Activated CD4-positive, alpha-beta T cell treated with anti-CD3 and anti-CD28 coated beads, Interleukin-2, amount 50 U/mL, for 24 hours (primary cell): Measurements from ENCODE around the gene ACBD6.

ENCODE experiments used
- DNase-seq, 2 donors: peaks; one replicate each; pipeline ENCODE4 v3.0.0-alpha.2; 2020; ENCODE audit warnings: low read depth in 1 of 2, low spot score in 1 of 2

Gene ACBD6

DNA sequence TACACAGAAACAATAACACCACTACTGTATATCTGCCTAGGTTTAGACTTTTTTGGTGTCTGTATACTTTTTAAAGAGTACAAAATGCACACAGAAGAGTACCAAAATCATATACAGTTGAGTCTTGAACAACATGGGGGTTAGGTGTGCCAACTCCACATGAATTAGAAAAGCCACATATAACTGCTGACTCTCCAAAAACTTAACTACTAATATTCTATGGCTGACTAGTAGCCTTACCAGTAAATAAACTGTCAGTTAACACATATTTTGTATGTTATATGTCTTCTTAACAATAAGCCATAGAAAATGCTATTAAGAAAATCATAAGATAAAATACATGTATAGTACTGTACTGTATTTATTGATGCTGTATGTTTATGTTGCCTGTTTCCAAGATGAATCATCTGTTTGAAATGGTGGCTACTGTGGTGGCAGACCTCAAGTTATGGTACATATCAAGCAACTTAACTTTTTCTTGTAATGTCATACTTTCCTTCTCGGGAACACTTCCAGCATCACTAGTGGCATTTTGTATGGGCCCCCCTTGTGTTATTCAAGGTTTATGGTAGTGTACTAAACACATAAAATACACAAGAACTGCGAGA, 201.1 kb downstream of the ACBD6 start:
- DNase-seq = no peak

DNA sequence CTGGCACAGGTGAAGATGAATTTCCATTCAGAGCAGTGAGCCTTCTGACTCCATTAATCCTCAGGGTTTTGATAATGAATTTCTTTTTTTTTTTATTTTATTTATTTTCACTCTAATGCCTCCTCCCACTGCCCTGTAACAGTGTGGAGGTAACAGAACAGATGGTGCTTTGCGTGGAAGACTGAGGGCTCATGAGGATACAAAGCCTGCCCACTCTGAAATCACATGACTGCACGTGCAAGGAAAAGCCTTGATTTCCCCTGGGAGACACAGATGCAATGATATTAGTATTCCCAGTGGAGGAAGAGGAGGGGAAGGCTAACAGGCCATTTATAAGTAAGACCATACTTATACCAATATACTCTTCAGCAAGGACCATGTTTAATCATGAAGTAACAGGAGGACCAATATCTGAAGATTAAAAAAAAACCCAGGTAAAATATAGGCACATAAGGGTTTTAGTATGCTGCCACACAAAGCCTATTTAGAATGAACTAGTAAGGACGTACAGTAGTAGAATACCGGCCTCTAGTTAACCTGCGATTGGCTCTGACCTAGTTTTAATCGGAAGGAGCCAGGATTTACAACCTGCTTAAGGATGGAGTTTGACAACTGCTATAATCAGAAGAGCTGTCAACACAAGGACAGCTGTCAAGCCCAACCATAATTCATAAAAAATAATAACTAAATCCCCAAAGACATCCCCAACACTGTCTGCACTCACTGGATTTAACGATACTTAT, 202.7 kb downstream of the ACBD6 start:
- DNase-seq = no peak

GRCh38 chr1:180295999-180296398, 206.4 kb downstream of the ACBD6 start:
- no peak for DNase-seq

DNA sequence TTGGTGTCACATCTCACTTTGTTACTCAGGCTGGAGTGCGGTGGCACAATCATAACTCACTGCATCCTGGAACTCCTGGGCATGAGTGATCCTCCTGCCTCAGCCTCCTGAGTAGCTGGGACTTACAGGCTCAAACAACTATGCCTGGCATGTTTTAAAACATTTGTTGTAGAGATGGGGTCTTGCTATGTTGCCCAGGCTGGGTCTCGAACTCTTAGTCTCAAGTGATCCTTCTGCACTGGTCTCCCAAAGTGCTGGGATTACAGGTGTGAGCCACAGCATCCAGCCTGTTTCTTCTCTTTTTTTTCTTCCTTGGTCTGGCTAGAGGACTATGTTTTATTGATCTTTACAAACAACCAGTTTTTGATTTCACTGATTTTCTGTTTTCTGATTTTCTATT, 207.7 kb downstream of the ACBD6 start:
- no peak for DNase-seq

DNA sequence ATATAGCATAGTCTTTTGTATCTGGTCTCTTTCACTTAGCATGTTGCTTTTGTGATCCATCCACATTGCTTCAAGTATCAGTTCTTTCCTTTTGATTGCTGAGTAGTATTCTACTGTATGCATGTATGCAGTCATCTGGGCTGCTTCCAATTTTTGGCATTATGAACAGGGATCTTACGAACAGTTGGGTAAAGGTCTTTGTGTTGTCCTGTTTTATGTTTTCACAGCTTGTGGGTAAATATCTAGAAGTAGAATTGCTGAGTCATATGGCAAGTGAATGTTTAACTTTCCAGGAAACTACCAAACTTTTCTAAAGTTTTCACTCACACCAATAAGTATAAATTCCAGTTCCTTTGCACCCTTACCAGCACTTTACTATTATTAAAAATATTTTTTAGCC, 211.4 kb downstream of the ACBD6 start:
- no peak for DNase-seq

DNA sequence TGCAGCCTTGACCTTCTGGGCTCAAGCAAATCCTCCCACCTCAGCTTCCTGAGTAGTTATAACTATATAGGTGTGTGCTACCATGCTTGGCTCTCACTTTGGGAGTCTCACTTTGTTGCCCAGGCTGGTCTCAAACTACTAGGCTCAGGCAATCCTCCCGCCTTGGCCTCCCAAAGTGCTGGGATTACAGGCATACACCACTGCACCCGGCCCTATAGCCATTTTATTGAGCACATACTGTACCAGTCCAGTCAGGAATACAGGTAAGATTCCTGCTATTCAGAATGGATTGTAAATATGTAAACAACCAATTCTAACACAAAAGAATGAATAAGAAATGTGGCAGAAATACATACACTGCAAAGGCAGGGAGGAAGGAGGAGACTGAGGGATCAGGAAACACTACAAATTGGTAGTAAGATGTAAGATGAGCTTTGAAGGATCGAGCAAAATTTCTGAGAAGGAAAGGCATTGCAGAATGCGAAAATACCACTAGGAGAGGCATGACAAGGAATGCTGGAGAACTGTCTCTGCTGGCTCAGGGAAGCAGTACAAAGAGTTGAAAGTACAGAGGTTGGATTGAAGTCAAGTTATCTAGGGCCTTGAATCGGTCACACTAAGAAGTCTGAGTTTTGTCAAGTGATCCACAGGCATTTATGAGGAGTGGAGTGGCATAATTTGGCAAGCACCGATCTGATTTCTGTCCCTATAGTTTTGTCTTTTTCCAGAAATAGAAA, 211.9 kb downstream of the ACBD6 start:
- DNase-seq = no peak

GRCh38 chr1:180288940-180289339, 213.4 kb downstream of the ACBD6 start:
- DNase-seq = no peak

- no peak for DNase-seq
These were observed 214.2 kb downstream of the ACBD6 start for GRCh38 chr1:180287988-180288705.

DNA sequence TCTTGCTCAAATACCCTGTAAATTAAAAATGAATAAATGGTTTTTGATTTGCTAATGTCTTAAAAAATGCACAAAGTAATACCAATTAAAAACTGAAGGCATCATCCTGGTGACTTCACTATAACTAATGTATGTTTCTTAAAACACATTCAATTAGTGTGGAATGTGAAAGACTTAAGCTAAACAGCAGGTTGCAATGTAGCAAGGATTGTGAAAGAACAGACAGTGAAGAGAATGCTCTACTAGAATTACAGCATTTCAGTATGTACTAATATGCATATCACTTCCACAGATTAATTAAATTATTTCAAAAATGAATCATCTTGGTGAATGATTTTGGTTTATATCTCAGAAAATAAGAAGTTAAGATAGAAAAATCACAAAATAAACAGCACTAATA, 216.0 kb downstream of the ACBD6 start:
- no peak for DNase-seq

GRCh38 chr1:180283098-180283497, 219.3 kb downstream of the ACBD6 start:
- no peak for DNase-seq

DNA sequence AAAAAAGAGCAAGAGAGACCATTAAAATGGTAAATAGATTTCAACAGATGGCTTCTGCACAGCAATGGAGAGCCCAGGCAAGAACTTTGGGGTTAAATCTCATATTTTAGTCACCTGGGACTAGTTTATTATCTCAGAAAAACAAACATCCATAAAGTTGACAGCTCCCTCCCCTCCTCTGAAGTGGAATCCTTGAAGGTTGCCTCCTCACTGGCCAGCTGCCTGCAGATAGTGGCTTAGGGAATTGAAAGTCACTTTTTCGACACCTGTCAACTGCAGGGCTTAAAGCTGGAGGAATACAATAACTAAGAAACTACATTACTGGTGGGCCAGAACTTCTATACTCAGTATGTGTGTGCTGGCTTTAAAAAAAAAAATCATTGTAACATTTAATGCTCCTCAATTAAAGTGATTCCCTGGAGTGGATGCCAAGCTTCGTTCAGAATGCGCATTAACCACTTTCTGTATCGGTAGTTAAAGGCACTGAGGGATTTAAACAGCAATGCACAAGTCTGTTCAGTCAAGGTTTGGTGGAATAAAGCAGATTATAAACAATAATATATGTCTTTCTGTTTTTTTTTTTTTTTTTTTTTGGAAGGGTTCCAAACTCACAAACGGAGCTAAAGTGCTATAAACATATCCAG, 219.9 kb downstream of the ACBD6 start:
- DNase-seq = no peak

DNA sequence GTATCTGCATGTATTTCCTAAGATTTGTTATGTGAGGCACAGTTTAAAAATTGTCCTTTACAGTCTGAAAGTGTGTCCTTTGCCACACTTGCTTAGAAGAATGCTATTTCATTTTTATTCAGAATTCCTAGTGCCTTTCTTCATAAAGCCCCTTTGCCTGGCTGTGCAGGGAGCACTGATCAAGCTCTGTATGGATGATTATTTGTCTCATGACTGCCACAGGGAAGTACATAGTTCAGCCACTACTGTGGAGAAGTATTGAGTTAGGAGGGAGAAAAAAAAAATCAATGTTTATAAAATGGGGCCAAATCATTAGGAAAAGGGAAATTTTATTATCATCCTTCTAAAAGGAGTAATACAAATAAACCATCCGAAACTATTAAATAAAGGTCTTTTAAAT, 220.9 kb downstream of the ACBD6 start:
- no peak for DNase-seq

DNA sequence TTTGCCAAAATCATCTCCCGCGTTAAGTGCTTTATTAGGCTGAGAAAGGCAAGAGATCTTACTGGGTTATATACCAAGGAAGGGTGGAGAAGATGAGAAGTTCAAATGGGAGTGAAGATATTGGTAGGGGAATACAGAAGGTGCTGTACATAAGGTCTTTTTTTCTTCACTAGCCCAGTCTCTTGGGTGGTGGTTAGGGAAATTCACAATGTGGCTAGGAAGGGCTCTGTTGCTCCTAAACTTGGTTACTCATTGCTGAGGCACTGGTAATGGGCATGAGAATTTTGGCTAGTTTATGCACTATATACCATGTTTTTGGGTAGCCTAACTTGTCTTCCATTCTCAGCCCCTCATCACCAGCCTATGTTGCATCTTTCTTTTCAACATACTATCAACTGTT, 221.8 kb downstream of the ACBD6 start:
- no peak for DNase-seq

GRCh38 chr1:180279651-180280050, 222.7 kb downstream of the ACBD6 start:
- DNase-seq = no peak

GRCh38 chr1:180278596-180279395, 223.6 kb downstream of the ACBD6 start:
- no peak for DNase-seq

- DNase-seq = no peak
These were observed 224.2 kb downstream of the ACBD6 start for GRCh38 chr1:180278194-180278515.

GRCh38 chr1:180277476-180278193, 224.7 kb downstream of the ACBD6 start:
- no peak for DNase-seq

DNA sequence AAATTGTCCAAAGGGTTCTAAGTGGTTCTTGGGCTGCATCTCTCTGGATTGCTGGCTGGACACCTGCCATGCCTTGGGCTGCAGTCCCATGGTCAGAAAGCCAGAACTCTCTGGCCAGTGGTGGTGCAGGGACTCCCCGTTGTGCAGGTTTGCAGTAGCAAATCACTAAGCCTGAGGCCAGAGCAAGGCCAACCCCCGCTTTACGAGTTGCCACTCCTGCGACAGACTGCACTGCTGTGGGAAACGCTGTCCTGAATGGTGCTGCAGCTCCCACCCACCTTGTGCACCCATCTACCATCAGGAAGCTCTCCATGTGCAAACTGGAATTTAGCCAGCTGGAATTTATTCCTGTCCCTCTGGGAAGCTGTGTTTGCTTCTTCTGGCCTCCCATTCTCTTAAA, 226.7 kb downstream of the ACBD6 start:
- DNase-seq = no peak

DNA sequence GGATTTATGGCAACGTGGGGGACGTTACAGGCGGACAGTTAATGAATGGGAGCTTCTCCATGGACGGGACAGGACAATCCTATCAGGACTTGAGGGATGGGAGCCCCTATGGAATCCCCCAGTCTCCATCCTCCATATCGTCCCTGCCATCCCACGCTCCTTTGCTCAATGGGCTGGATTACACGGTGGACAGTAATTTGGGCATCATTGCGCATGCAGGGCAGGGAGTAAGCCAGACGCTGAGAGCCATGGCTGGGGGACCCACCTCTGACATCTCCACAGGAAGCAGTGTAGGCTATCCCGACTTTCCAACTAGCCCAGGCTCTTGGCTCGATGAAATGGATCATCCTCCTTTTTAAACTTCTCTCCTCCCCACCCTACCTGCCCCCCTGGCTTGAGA, 228.2 kb downstream of the ACBD6 start:
- no peak for DNase-seq

DNA sequence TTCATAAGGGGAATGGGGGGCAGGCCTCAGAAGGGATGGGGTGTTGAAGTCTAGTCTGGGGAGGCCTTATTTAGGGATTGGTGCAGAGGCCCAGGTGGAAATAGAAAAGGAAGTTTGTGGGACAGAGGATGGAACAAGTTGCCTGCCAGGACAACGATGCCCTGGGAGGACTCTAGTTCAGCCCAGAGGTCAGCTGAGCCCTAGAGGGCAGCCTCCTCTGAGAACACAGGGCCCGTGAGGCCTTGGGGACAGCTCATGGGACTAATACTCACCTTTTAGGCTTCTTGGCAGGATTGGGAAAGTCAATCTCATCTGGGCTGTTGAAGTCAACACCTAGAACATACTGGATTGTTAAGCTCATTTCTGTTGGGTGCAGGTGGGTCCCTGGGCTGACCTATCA, 229.3 kb downstream of the ACBD6 start:
- no peak for DNase-seq
